SU-DHL-6 (cell line): Measurements from ENCODE around the gene HOXB7.

Experiments
- CTCF ChIP-seq: fragments of 200-600 bp; sonication (generic); IDR thresholded peaks from one replicate; pipeline ENCODE4 v1.5.1; 2017; ENCODE audit warnings: antibody characterized with exemption, mild to moderate bottlenecking, low read length, moderate library complexity; ENCODE audit not compliant: insufficient read depth, poor library complexity, severe bottlenecking
- EZH2phosphoT487 ChIP-seq: fragments of 200-600 bp; sonication (generic), shearing (Covaris generic); conservative IDR thresholded peaks from 2 replicates; pipeline ENCODE4 v1.6.1; 2018; ENCODE audit warnings: mild to moderate bottlenecking, antibody characterized with exemption, low read length, moderate library complexity, mixed read lengths

DNA sequence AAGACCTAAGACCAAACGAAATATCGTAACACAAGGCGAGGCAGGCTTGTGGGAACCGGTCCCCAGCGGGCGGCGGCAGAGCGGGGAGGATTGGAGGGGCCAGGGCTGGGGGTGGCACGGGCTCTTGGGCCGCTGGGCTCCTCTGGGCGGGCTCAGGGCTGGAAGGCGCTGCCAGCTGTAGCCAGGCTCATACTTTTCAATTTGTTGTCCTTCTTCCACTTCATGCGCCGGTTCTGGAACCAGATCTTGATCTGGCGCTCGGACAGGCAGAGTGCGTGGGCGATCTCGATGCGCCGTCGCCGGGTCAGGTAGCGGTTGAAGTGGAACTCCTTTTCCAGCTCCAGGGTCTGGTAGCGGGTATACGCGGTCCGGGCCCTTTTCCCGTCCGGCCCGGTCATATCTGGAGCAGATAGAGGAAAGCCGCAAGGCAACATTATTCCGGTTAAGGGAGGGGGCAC lies 18.7 kb downstream of the HOXB7 start:
- no peak for TF ChIP-seq CTCF
- TF ChIP-seq EZH2phosphoT487, result no peak
